K562 (cell line): ENCODE measurements around the gene IL6ST. TPM values are rescaled to one million over a fixed set of nuclear protein-coding genes. Genes with fewer than 3 reads are reported as not detected.

Experiments
- ATAC-seq: fragments of 200-7000 bp; cut with Tn5 transposase; 3 replicates; pipeline ENCODE4 v1.9.1; 2020; ENCODE audit warnings: moderate library complexity
- BruUV-seq: library from RNA; stranded (reverse); fragments of 400-500 nt; replicated peaks from 2 replicates; lab custom pipeline; 2021; lab: Mats Ljungman, UMichigan
- CTCF ChIA-PET: fragments of 300-600 bp; formaldehyde crosslinking; extraction: SDS; loops from one replicate; lab custom pipeline; 2021; ENCODE audit warnings: low intra/inter-chr PET ratio; lab: Yijun Ruan, JAX
- POLR2A ChIA-PET: fragments of 300-600, 350-650 bp; sonication (Branson Sonifier 250); formaldehyde crosslinking; extraction: SDS; loops from one replicate; lab custom pipeline; 2021; ENCODE audit warnings: antibody characterized with exemption, inconsistent platforms; lab: Yijun Ruan, JAX
- DNase-seq, 4 experiments: peaks; one replicate each; pipeline versions ENCODE4 v3.0.0 to v3.0.0-alpha.2; 2011 to 2018; ENCODE audit warnings: low spot score in 3 of 4, mixed read lengths in 3 of 4; ENCODE audit errors: extremely low read depth in 1 of 4
- FAIRE-seq: peaks from 2 replicates; lab custom pipeline; 2011; peaks lifted over from hg19 to GRCh38; lab: Jason Lieb, UNC
- H2AFZ ChIP-seq: 2 replicates; pipeline ENCODE4 v1.6.0; 2011; ENCODE audit warnings: low read depth, low read length, control low read depth, inconsistent platforms
- H3K27ac ChIP-seq: fragments of 200-600 bp; 3 replicates; pipeline ENCODE4 v1.8.0; 2011; ENCODE audit warnings: low read depth, mild to moderate bottlenecking, control low read depth, inconsistent platforms, low read length, moderate library complexity, mixed read lengths; ENCODE audit errors: extremely low read depth
- H3K27me3 ChIP-seq, 2 experiments: fragments of 300-600 bp in 1 of 2; 2 replicates in 1 of 2; 3 replicates in 1 of 2; pipeline versions ENCODE4 v1.6.0 to v1.8.0; 2011; ENCODE audit warnings: inconsistent platforms in 2 of 2, low read length in 2 of 2, mild to moderate bottlenecking in 1 of 2, mixed read lengths in 1 of 2, moderate library complexity in 1 of 2; ENCODE audit not compliant: control insufficient read depth in 2 of 2, insufficient read depth in 2 of 2
- H3K36me3 ChIP-seq: fragments of 300-600 bp; 3 replicates; pipeline ENCODE4 v1.8.0; 2011; ENCODE audit warnings: mild to moderate bottlenecking, low read length, inconsistent platforms; ENCODE audit not compliant: control insufficient read depth, insufficient read depth
- H3K4me1 ChIP-seq, 2 experiments: fragments of 200-600 bp in 1 of 2; replicated peaks in 1 of 2; 2 replicates in 1 of 2; 3 replicates in 1 of 2; pipeline versions ENCODE4 v1.5.1 to v1.8.0; 2011; ENCODE audit warnings: inconsistent platforms in 2 of 2, low read length in 2 of 2, mild to moderate bottlenecking in 1 of 2, mixed read lengths in 1 of 2, moderate library complexity in 1 of 2; ENCODE audit not compliant: control insufficient read depth in 2 of 2, insufficient read depth in 2 of 2
- H3K4me2 ChIP-seq: 2 replicates; pipeline ENCODE4 v1.6.1; 2011; ENCODE audit warnings: low read length, control low read depth, inconsistent platforms, mixed read lengths; ENCODE audit not compliant: insufficient read depth
- H3K4me3 ChIP-seq: fragments of 200-600 bp; sonication (generic), shearing (Covaris generic); 2 replicates; pipeline ENCODE4 v1.5.1; 2016; ENCODE audit warnings: control low read depth, inconsistent platforms
- H3K79me2 ChIP-seq: fragments of 200-600 bp; 3 replicates; pipeline ENCODE4 v1.8.0; 2011; ENCODE audit warnings: low read length, inconsistent platforms; ENCODE audit not compliant: control insufficient read depth, insufficient read depth
- H3K9ac ChIP-seq, 2 experiments: 2 replicates each; pipeline versions ENCODE4 v1.6.0 to v1.6.1; 2011; ENCODE audit warnings: low read depth in 2 of 2, low read length in 2 of 2, control low read depth in 1 of 2, inconsistent platforms in 1 of 2, mild to moderate bottlenecking in 1 of 2, mixed read lengths in 1 of 2; ENCODE audit not compliant: insufficient read depth in 1 of 2
- H3K9me1 ChIP-seq: one replicate; pipeline ENCODE4 v1.6.0; 2011; ENCODE audit warnings: inconsistent platforms, mild to moderate bottlenecking, low read length, moderate library complexity; ENCODE audit not compliant: control insufficient read depth, insufficient read depth
- H3K9me3 ChIP-seq: replicated peaks from 2 replicates; pipeline ENCODE4 v1.5.1; 2011; ENCODE audit warnings: low read depth, low read length, inconsistent platforms; ENCODE audit not compliant: control insufficient read depth, insufficient read depth
- H4K20me1 ChIP-seq: replicated peaks from 2 replicates; pipeline ENCODE4 v1.6.1; 2011; ENCODE audit warnings: low read length, inconsistent platforms, mixed read lengths; ENCODE audit not compliant: control insufficient read depth, insufficient read depth
- ARID4B ChIP-seq: sonication (generic); formaldehyde crosslinking; IDR thresholded peaks from 2 replicates; pipeline ENCODE4 v1.8.0; 2022; ENCODE audit warnings: mild to moderate bottlenecking, missing genetic modification reagents
- ATF7 ChIP-seq: fragments of 450-650 bp; IDR thresholded peaks from 2 replicates; pipeline ENCODE4 v1.7.1; 2014; ENCODE audit warnings: mild to moderate bottlenecking, moderate library complexity
- CBFA2T2 ChIP-seq: fragments of 450-650 bp; conservative IDR thresholded peaks from 2 replicates; pipeline ENCODE4 v1.6.1; 2017; ENCODE audit warnings: mild to moderate bottlenecking
- HDAC8 ChIP-seq: fragments of 450-650 bp; IDR thresholded peaks from 2 replicates; pipeline ENCODE4 v1.6.1; 2016; ENCODE audit warnings: mild to moderate bottlenecking, missing genetic modification characterization, moderate library complexity, missing compliant biosample characterization
- MCM2 ChIP-seq: fragments of 450-650 bp; IDR thresholded peaks from 2 replicates; pipeline ENCODE4 v1.6.1; 2017; ENCODE audit warnings: low read depth, mild to moderate bottlenecking
- NCOA1 ChIP-seq: fragments of 450-650 bp; IDR thresholded peaks from 2 replicates; pipeline ENCODE4 v1.6.1; 2016; ENCODE audit warnings: low read depth
- NFATC3 ChIP-seq: fragments of 450-650 bp; IDR thresholded peaks from 2 replicates; pipeline ENCODE4 v1.6.1; 2017; ENCODE audit warnings: mild to moderate bottlenecking
- NFIC ChIP-seq: fragments of 450-650 bp; IDR thresholded peaks from 2 replicates; pipeline ENCODE4 v1.6.1; 2017; ENCODE audit warnings: mild to moderate bottlenecking, inconsistent platforms
- NUFIP1 ChIP-seq: fragments of 450-650 bp; IDR thresholded peaks from 2 replicates; pipeline ENCODE4 v1.6.1; 2018; ENCODE audit not compliant: partially characterized antibody
- RBM39 ChIP-seq: fragments of 200-400 bp; formaldehyde crosslinking; optimal IDR thresholded peaks from 2 replicates; pipeline ENCODE3; 2018; ENCODE audit warnings: low read depth, low read length
- SIN3B ChIP-seq: fragments of 450-650 bp; IDR thresholded peaks from 2 replicates; pipeline ENCODE4 v1.6.1; 2017; ENCODE audit warnings: low read depth, mild to moderate bottlenecking, moderate library complexity
- TFAM ChIP-seq: fragments of 250-450 bp; sonication (Bioruptor Pico); conservative IDR thresholded peaks from 2 replicates; pipeline ENCODE4 v1.5.0; 2021; ENCODE audit warnings: mild to moderate bottlenecking, moderate library complexity
- ZNF121 ChIP-seq: sonication (generic); formaldehyde crosslinking; conservative IDR thresholded peaks from 2 replicates; pipeline ENCODE4 v1.8.0; 2022; ENCODE audit warnings: missing genetic modification reagents
- ZNF282 ChIP-seq: sonication (generic); formaldehyde crosslinking; IDR thresholded peaks from 2 replicates; pipeline ENCODE4 v1.8.1; 2023; ENCODE audit warnings: missing genetic modification reagents
- ZNF518B ChIP-seq: fragments of 250-450 bp; sonication (Bioruptor Pico); IDR thresholded peaks from 2 replicates; pipeline ENCODE4 v1.5.0; 2021; ENCODE audit warnings: mild to moderate bottlenecking, moderate library complexity
- WGBS: fragments of 100-300 bp; shearing (Covaris generic); methylation state at CpG from one replicate; pipeline ENCODE4 v1.1.6; 2016; ENCODE audit warnings: low coverage, mixed read lengths; ENCODE audit not compliant: insufficient coverage; ENCODE audit errors: missing lambda C conversion rate; 5-methylcytosine and 5-hydroxymethylcytosine counted together
- in situ Hi-C: fragments of 300-500 bp; cut with MboI; formaldehyde crosslinking; loops from 4 replicates; pipeline ENCODE4 v1.15.0; 2018; ENCODE audit warnings: inconsistent platforms, mixed read lengths
- intact Hi-C: fragments of 100-400 bp; cut with micrococcal nuclease; formaldehyde crosslinking; loops from 2 replicates; pipeline ENCODE4 v1.14.2; 2022
- polyA plus RNA-seq, 8 experiments: library from polyadenylated mRNA; depleted of rRNA in 4 of 8; stranded (reverse) in 5 of 8; unstranded in 3 of 8; fragments of >200 nt; fragmentation: Nextera tagmentation in 2 of 8; fragmentation: Illumina TruSeq in 1 of 8; extraction: Ambion mirVana in 2 of 8; extraction: Trizol in 1 of 8; gene quantifications; 2 replicates each; pipeline versions ENCODE4 v1.2.1 to v1.2.3, GENCODE V29; 2011 to 2014; ENCODE audit warnings: inconsistent platforms in 1 of 8, missing spikeins in 1 of 8
- total RNA-seq, 7 experiments: library from RNA; depleted of rRNA in 6 of 7; stranded (reverse); fragments of >200 nt in 6 of 7; fragmentation: Illumina TruSeq in 2 of 7; extraction: Trizol in 2 of 7; gene quantifications; 2 replicates each; pipeline versions ENCODE4 v1.2.1 to v1.2.3, GENCODE V29; 2011 to 2021; ENCODE audit warnings: low replicate concordance in 1 of 7
- TF ChIP-seq, protein P1 (sequence below): fragments of 200-800 bp; sonication (Bioruptor generic); IDR thresholded peaks from 2 replicates; pipeline ENCODE4 v1.6.1; 2017; ENCODE audit warnings: missing genetic modification characterization, missing compliant biosample characterization

IL6ST gene
- total and polyA plus RNA-seq, 9 of the 15 experiments (the other 6 are each of a cell fraction or from before 2014, with no cell fraction given), result 2.0 to 27.0 (median 7.9) TPM

GRCh38 chr5:55973296-55973695 is 21.5 kb downstream of the IL6ST start:
- POLR2A ChIA-PET, result interaction anchor here (1.1 to 1.4 kb wide), 3 partner anchors 10 to 123 kb away, joined by 3 read pairs; partner anchors contain the start of gene IL6ST
- Histone ChIP-seq H3K9me3 (no peaks in the 10 kb centered on the region), H3K4me1 (no peaks in the 10 kb centered on the region), H3K36me3 (peaks cover 17% of the 10 kb centered on the region), H3K79me2 (0 out of 3 replicates have a peak, but pooled peaks cover 4% of the 10 kb centered on the region), H3K4me2 (no peak overlapping the region), H3K9ac (no peak overlapping the region), H3K4me3 (no peak overlapping the region), H3K27me3 (no peaks in the 10 kb centered on the region), H3K9me1 (peaks cover 3% of the 10 kb centered on the region), H4K20me1 (no peaks in the 10 kb centered on the region), H2AFZ (no peak overlapping the region), H3K27ac (no peak overlapping the region)
- no peak for FAIRE-seq
- 93% methylated on average over 4 of the region's 4 CpGs for WGBS
- no peak for ATAC-seq
- in situ Hi-C loops (no loop called here), intact Hi-C loops (no loop called here)
- no TSS peak for BruUV-seq
- TF ChIP-seq ARID4B (CRISPR knock-in tag), result no peak
- no peak for TF ChIP-seq NFIC
- TF ChIP-seq NUFIP1, result no peak
- no peak for TF ChIP-seq MCM2
- TF ChIP-seq NFATC3, result no peak
- no peak for TF ChIP-seq RBM39
- no peak for TF ChIP-seq ZNF282 (CRISPR knock-in tag)
- TF ChIP-seq ZNF121, result no peak
- no peak for TF ChIP-seq SIN3B
- no peak for TF ChIP-seq ATF7
- no peak for TF ChIP-seq CBFA2T2
- no peak for TF ChIP-seq ZNF518B (CRISPR knock-in tag)
- TF ChIP-seq HDAC8 (tag), result no peak
- TF ChIP-seq TFAM (CRISPR knock-in tag), result no peak
- TF ChIP-seq, protein P1, sequence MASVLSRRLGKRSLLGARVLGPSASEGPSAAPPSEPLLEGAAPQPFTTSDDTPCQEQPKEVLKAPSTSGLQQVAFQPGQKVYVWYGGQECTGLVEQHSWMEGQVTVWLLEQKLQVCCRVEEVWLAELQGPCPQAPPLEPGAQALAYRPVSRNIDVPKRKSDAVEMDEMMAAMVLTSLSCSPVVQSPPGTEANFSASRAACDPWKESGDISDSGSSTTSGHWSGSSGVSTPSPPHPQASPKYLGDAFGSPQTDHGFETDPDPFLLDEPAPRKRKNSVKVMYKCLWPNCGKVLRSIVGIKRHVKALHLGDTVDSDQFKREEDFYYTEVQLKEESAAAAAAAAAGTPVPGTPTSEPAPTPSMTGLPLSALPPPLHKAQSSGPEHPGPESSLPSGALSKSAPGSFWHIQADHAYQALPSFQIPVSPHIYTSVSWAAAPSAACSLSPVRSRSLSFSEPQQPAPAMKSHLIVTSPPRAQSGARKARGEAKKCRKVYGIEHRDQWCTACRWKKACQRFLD (CRISPR knock-in tag), result no peak
- TF ChIP-seq NCOA1, result no peak
- CTCF ChIA-PET, result interaction anchor here (0.6 kb wide), 1 partner anchor 38 kb away, joined by 3 read pairs; no protein-coding TSS in a partner anchor
- DNase-seq, result no peak
